GM23338 (cell line): ENCODE results near the gene SLC29A4.
"Not testable (repeated sequence)": the region's sequence is repeated elsewhere in the genome, so short reads cannot be mapped to it uniquely, and the experiment has no call there.

Experiments used
- EZH2 ChIP-seq: fragments of 200-600 bp; sonication (generic); IDR thresholded peaks from one replicate; pipeline ENCODE4 v1.8.0; 2017; ENCODE audit warnings: antibody characterized with exemption, mild to moderate bottlenecking, low read depth; ENCODE audit not compliant: unreplicated experiment
- EZH2phosphoT487 ChIP-seq: fragments of 200-600 bp; sonication (generic); IDR thresholded peaks from one replicate; pipeline ENCODE4 v1.8.1; 2018; ENCODE audit warnings: antibody characterized with exemption; ENCODE audit not compliant: unreplicated experiment
- JUNB ChIP-seq: IDR thresholded peaks from one replicate; pipeline ENCODE4 v1.6.1; 2016; ENCODE audit warnings: antibody characterized with exemption; ENCODE audit not compliant: unreplicated experiment
- POLR2AphosphoS5 ChIP-seq: IDR thresholded peaks from 2 replicates; pipeline ENCODE4 v1.6.1; 2016; ENCODE audit warnings: antibody characterized with exemption, low read depth
- REST ChIP-seq: IDR thresholded peaks from one replicate; pipeline ENCODE4 v1.6.1; 2018; ENCODE audit warnings: antibody characterized with exemption; ENCODE audit not compliant: unreplicated experiment
- STAT1 ChIP-seq: IDR thresholded peaks from one replicate; pipeline ENCODE4 v1.6.1; 2016; ENCODE audit warnings: antibody characterized with exemption; ENCODE audit not compliant: unreplicated experiment
- ZNF114 ChIP-seq: fragments of 250-450 bp; sonication (Bioruptor Pico); IDR thresholded peaks from 2 replicates; pipeline ENCODE4 v1.5.0; 2020; ENCODE audit warnings: mild to moderate bottlenecking, moderate library complexity
- TF ChIP-seq, protein P1 (sequence below), 2 experiments: fragments of 200-600 bp in 1 of 2; sonication (generic) in 1 of 2; conservative IDR thresholded peaks; 2 replicates each; pipeline versions ENCODE4 v1.5.1 to v1.6.1; 2016 to 2017; ENCODE audit warnings: antibody characterized with exemption in 2 of 2, low read depth in 2 of 2, mild to moderate bottlenecking in 2 of 2, moderate library complexity in 1 of 2

GRCh38 chr7:5288560-5288959, 5.8 kb downstream of the SLC29A4 start:
- TF ChIP-seq, protein P1, sequence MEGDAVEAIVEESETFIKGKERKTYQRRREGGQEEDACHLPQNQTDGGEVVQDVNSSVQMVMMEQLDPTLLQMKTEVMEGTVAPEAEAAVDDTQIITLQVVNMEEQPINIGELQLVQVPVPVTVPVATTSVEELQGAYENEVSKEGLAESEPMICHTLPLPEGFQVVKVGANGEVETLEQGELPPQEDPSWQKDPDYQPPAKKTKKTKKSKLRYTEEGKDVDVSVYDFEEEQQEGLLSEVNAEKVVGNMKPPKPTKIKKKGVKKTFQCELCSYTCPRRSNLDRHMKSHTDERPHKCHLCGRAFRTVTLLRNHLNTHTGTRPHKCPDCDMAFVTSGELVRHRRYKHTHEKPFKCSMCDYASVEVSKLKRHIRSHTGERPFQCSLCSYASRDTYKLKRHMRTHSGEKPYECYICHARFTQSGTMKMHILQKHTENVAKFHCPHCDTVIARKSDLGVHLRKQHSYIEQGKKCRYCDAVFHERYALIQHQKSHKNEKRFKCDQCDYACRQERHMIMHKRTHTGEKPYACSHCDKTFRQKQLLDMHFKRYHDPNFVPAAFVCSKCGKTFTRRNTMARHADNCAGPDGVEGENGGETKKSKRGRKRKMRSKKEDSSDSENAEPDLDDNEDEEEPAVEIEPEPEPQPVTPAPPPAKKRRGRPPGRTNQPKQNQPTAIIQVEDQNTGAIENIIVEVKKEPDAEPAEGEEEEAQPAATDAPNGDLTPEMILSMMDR (conservative IDR thresholded peaks at IDR 0.05; ENCODE audit: low read depth in 2 of 2) = not testable (repeated sequence)
- TF ChIP-seq POLR2AphosphoS5, REST, EZH2, EZH2phosphoT487, ZNF114, STAT1, JUNB: not testable (repeated sequence)
